HG03060 (cell line): Measurements from ENCODE around the gene LRRTM1.

Source experiments
- ATAC-seq: cut with Tn5 transposase; IDR thresholded peaks from one replicate; pipeline ENCODE4 v1.9.1; 2021; ENCODE audit warnings: low read depth, moderate number of reproducible peaks; ENCODE audit not compliant: unreplicated experiment

LRRTM1 gene

DNA sequence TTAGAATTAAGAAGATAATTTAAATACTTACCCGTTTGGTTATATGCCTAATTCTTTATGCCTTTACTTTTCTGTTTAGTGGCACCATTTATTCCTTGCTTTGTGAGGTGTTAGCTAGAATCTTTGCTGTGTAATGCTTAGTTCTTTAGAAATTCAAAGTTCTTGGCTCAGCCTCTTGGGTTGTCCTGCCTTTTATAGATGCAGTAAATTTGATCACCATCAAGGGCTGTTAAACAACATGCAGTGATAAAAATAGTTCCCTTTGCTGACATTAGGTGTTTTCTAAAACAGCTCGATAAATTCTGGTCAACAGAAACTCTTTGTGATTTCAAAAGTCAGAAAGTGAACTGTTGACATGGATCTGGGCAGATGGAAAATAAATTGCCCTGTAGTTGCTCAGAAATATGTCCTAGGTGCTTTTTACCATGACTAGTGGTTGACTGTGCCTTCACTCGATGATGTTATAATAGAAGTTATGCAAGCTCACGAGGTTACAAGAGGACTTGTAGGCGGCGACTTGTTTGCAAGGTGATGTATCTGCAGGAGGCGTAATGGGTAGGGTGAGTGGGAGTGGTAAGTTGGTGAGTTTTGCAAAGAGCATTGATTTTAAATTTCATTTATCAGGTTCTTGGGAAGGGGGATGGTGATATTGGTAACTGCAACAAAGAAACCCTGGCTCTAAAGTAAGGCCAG is 52.1 kb downstream of the LRRTM1 start:
- no peak for ATAC-seq
